Measurements from ENCODE around the gene GALNT16.

GALNT16 gene

DNA sequence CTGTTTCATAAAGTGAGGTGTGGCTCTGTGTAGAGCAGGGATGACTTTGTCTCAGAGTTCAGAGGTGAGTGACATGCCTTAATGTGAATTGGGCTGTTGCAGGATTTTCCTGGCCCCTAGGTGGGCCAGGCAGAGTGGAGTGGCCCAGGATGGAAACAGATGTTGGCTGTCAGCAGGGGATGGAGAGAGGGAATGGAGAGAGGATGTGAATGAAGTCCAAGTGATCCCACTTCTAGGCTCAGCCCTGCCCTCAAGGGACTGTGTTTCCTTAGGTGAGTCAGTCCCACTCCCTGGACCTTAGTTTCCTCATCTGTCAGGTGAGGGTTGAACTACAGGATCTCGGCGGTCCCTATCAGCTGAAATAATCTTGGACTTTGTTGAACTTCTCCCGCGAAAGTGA lies 7.5 kb downstream of the GALNT16 start:
- TF ChIP-seq RAD21 (IDR thresholded peaks at IDR 0.05; ENCODE audit: low read depth): no peak
- TF ChIP-seq CREB1 (IDR thresholded peaks at IDR 0.05; ENCODE audit: low read depth): no peak
- no peak for TF ChIP-seq TCF12 (IDR thresholded peaks at IDR 0.05; ENCODE audit: low read depth)

DNA sequence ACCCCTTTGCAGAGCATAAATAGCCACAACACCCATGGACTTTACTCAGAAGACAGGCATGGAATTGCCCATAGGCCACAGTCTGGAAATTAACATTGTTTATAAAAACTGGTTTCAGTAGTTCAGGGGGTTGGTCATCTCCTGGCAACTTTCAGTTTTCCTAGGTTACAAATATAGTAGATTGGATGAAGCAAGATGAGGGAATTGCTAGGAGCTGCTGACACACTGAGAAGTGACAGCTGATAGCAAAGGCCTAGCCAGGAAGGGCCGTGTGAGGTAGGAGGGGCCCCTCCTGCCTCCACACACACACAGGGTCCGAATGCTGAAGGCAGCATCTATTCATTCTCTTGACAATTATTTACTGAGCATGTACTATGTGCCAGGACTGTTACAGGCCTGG lies 8.3 kb downstream of the GALNT16 start:
- TF ChIP-seq EGR1 (IDR thresholded peaks at IDR 0.05) (no peak), TAF1 (IDR thresholded peaks at IDR 0.05; ENCODE audit: low read depth) (no peak), FOXM1 (IDR thresholded peaks at IDR 0.05; ENCODE audit: borderline replicate concordance, low read depth) (no peak), RAD21 (IDR thresholded peaks at IDR 0.05; ENCODE audit: low read depth) (no peak)
- TF ChIP-seq, protein P1, sequence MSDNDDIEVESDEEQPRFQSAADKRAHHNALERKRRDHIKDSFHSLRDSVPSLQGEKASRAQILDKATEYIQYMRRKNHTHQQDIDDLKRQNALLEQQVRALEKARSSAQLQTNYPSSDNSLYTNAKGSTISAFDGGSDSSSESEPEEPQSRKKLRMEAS (IDR thresholded peaks at IDR 0.05): no peak

DNA sequence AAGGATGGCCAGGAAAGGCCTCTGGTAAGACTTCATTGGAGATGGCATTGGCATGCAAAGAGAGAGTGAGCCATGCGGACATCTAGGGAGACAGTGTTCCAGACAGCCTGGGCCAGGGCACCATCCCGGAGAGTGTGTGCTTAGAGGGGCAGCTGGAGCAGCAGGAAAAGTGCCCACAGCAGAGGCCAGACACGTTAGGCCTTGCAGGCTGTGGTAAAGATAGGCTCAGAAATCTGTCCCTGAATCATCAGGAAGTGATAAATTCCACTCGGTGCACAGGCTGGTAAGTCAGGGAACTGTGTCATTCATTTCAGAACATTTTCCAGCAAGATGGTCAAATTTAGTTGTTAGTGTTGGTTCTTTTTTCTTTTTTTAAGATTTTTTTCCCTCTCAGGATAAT lies 8.8 kb downstream of the GALNT16 start:
- no peak for TF ChIP-seq CEBPB (IDR thresholded peaks at IDR 0.05)
- no peak for TF ChIP-seq TCF12 (IDR thresholded peaks at IDR 0.05; ENCODE audit: low read depth)
- TF ChIP-seq RAD21 (IDR thresholded peaks at IDR 0.05; ENCODE audit: low read depth): no peak
- TF ChIP-seq, protein P1 (IDR thresholded peaks at IDR 0.05): no peak
- no peak for TF ChIP-seq TAF1 (IDR thresholded peaks at IDR 0.05; ENCODE audit: low read depth)
- TF ChIP-seq, protein P2, sequence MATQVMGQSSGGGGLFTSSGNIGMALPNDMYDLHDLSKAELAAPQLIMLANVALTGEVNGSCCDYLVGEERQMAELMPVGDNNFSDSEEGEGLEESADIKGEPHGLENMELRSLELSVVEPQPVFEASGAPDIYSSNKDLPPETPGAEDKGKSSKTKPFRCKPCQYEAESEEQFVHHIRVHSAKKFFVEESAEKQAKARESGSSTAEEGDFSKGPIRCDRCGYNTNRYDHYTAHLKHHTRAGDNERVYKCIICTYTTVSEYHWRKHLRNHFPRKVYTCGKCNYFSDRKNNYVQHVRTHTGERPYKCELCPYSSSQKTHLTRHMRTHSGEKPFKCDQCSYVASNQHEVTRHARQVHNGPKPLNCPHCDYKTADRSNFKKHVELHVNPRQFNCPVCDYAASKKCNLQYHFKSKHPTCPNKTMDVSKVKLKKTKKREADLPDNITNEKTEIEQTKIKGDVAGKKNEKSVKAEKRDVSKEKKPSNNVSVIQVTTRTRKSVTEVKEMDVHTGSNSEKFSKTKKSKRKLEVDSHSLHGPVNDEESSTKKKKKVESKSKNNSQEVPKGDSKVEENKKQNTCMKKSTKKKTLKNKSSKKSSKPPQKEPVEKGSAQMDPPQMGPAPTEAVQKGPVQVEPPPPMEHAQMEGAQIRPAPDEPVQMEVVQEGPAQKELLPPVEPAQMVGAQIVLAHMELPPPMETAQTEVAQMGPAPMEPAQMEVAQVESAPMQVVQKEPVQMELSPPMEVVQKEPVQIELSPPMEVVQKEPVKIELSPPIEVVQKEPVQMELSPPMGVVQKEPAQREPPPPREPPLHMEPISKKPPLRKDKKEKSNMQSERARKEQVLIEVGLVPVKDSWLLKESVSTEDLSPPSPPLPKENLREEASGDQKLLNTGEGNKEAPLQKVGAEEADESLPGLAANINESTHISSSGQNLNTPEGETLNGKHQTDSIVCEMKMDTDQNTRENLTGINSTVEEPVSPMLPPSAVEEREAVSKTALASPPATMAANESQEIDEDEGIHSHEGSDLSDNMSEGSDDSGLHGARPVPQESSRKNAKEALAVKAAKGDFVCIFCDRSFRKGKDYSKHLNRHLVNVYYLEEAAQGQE (IDR thresholded peaks at IDR 0.05; ENCODE audit: low read depth): no peak
- TF ChIP-seq FOXM1 (IDR thresholded peaks at IDR 0.05; ENCODE audit: borderline replicate concordance, low read depth): no peak
- no peak for TF ChIP-seq YY1 (IDR thresholded peaks at IDR 0.05; ENCODE audit: low read depth)

DNA sequence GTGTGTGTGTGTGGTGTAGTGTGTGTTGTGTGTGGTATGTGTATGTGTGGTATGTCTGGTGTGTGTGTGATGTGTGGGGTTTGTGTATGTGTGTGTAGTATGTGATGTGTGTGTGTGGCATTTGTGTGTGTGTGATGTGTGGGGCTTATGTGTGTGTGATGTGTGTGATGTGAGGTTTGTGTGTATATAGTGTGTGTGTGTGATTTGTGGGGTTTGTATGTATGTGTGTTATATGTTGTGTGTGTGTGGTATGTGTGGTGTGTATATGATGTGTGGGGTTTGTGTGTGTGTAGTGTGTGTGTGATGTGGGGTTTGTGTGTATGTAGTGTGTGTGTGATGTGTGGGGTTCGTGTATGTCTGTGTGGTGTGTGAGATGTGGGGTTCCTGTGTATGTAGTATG lies 9.4 kb downstream of the GALNT16 start:
- TF ChIP-seq FOXM1 (IDR thresholded peaks at IDR 0.05; ENCODE audit: borderline replicate concordance, low read depth) (no peak), ZBTB7A (IDR thresholded peaks at IDR 0.05; ENCODE audit: low read depth) (no peak), EGR1 (IDR thresholded peaks at IDR 0.05) (no peak), EP300 (IDR thresholded peaks at IDR 0.05; ENCODE audit: borderline replicate concordance) (no peak), TAF1 (IDR thresholded peaks at IDR 0.05; ENCODE audit: low read depth) (no peak), RAD21 (IDR thresholded peaks at IDR 0.05; ENCODE audit: low read depth) (no peak), NFIC (IDR thresholded peaks at IDR 0.05) (no peak), TCF12 (IDR thresholded peaks at IDR 0.05; ENCODE audit: low read depth) (no peak), CREB1 (IDR thresholded peaks at IDR 0.05; ENCODE audit: low read depth) (no peak), TEAD4 (IDR thresholded peaks at IDR 0.05) (no peak), YY1 (IDR thresholded peaks at IDR 0.05; ENCODE audit: low read depth) (no peak), CEBPB (IDR thresholded peaks at IDR 0.05) (no peak)
- TF ChIP-seq, protein P3, sequence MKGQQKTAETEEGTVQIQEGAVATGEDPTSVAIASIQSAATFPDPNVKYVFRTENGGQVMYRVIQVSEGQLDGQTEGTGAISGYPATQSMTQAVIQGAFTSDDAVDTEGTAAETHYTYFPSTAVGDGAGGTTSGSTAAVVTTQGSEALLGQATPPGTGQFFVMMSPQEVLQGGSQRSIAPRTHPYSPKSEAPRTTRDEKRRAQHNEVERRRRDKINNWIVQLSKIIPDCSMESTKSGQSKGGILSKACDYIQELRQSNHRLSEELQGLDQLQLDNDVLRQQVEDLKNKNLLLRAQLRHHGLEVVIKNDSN (IDR thresholded peaks at IDR 0.05): no peak
- TF ChIP-seq, protein P2 (IDR thresholded peaks at IDR 0.05; ENCODE audit: low read depth): no peak
- TF ChIP-seq, protein P1 (IDR thresholded peaks at IDR 0.05): no peak

DNA sequence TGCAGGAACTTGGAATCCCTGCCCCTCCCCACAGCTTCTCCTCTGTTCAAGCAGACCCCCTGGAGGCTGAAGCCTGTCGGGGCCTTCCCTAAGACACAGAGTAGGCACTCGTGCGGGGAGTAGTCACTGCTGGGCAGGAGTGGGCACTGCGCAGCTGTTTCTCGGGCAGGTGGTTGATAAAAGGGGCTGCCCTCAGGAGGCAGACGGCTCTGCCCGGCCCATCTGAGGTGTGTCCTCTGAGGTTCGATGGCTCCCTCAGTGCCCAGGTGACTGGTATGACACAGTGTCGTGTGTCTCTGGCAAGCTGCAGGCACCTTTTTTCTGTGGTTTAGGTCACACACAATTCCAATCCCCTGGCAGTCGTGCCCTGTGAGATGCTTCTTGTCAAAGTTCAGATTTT lies 10.1 kb downstream of the GALNT16 start:
- TF ChIP-seq YY1 (IDR thresholded peaks at IDR 0.05; ENCODE audit: low read depth) (no peak), RAD21 (IDR thresholded peaks at IDR 0.05; ENCODE audit: low read depth) (no peak), EGR1 (IDR thresholded peaks at IDR 0.05) (no peak), TEAD4 (IDR thresholded peaks at IDR 0.05) (no peak), CREB1 (IDR thresholded peaks at IDR 0.05; ENCODE audit: low read depth) (no peak), EP300 (IDR thresholded peaks at IDR 0.05; ENCODE audit: borderline replicate concordance) (no peak), ZBTB7A (IDR thresholded peaks at IDR 0.05; ENCODE audit: low read depth) (no peak), NFIC (IDR thresholded peaks at IDR 0.05) (no peak), TCF12 (IDR thresholded peaks at IDR 0.05; ENCODE audit: low read depth) (no peak)
- TF ChIP-seq, protein P2 (IDR thresholded peaks at IDR 0.05; ENCODE audit: low read depth): no peak
- TF ChIP-seq, protein P1 (IDR thresholded peaks at IDR 0.05): no peak

Measured in Ishikawa (cell line).